Measurements from ENCODE around the gene MUC6. TPM values are rescaled to one million over a fixed set of nuclear protein-coding genes. Genes with fewer than 3 reads are reported as not detected.

MUC6 gene
- total RNA-seq, 1 donor from 2014 or later: not detected

- no peaks in the 10 kb centered on the region for H3K4me1 Mint-ChIP-seq (ENCODE audit: low read depth)
- intact Hi-C loops (cut with micrococcal nuclease): loop anchor here (1.0 to 2.0 kb wide), 3 partner anchors 126 to 203 kb away; partner anchors contain the start of genes AP2A2 and CHID1
- no peak for DNase-seq (ENCODE audit: low spot score)
- H3K27ac Mint-ChIP-seq: no peak overlapping the region
- H3K4me3 Mint-ChIP-seq: no peak overlapping the region
- no peaks in the 10 kb centered on the region for H3K36me3 Mint-ChIP-seq (ENCODE audit: low read depth)
- H3K27me3 Mint-ChIP-seq (ENCODE audit: insufficient read depth): peaks cover 5% of the 10 kb centered on the region
- no peaks in the 10 kb centered on the region for H3K9me3 Mint-ChIP-seq
These were observed 15.0 kb upstream of the MUC6 start for GRCh38 chr11:1051356-1052132.

GRCh38 chr11:1050581-1051355 is 14.2 kb upstream of the MUC6 start:
- H3K27ac Mint-ChIP-seq: no peak overlapping the region
- no peaks in the 10 kb centered on the region for H3K9me3 Mint-ChIP-seq
- no peaks in the 10 kb centered on the region for H3K36me3 Mint-ChIP-seq (ENCODE audit: low read depth)
- peaks cover 8% of the 10 kb centered on the region for H3K27me3 Mint-ChIP-seq (ENCODE audit: insufficient read depth)
- intact Hi-C loops (cut with micrococcal nuclease): loop anchor here (1.0 to 2.0 kb wide), 3 partner anchors 125 to 202 kb away; partner anchors contain the start of genes AP2A2 and CHID1
- peak; percentile 63 for DNase-seq (ENCODE audit: low spot score)
- no peak overlapping the region for H3K4me3 Mint-ChIP-seq
- no peaks in the 10 kb centered on the region for H3K4me1 Mint-ChIP-seq (ENCODE audit: low read depth)

GRCh38 chr11:1049911-1050580 is 13.5 kb upstream of the MUC6 start:
- no peaks in the 10 kb centered on the region for H3K9me3 Mint-ChIP-seq
- H3K4me3 Mint-ChIP-seq: no peak overlapping the region
- no peak for DNase-seq (ENCODE audit: low spot score)
- H3K27me3 Mint-ChIP-seq (ENCODE audit: insufficient read depth): peaks cover 8% of the 10 kb centered on the region
- no peaks in the 10 kb centered on the region for H3K36me3 Mint-ChIP-seq (ENCODE audit: low read depth)
- H3K27ac Mint-ChIP-seq: no peak overlapping the region
- intact Hi-C loops (cut with micrococcal nuclease): loop anchor here (2.0 kb wide), 1 partner anchor 139 kb away; the partner anchor contains the start of gene CHID1
- no peaks in the 10 kb centered on the region for H3K4me1 Mint-ChIP-seq (ENCODE audit: low read depth)

- no peak overlapping the region for H3K27ac Mint-ChIP-seq
- DNase-seq (ENCODE audit: low spot score): no peak
- intact Hi-C loops (cut with micrococcal nuclease): no loop called here
- H3K27me3 Mint-ChIP-seq (ENCODE audit: insufficient read depth): peaks cover 10% of the 10 kb centered on the region
- no peaks in the 10 kb centered on the region for H3K36me3 Mint-ChIP-seq (ENCODE audit: low read depth)
- no peaks in the 10 kb centered on the region for H3K9me3 Mint-ChIP-seq
- no peak overlapping the region for H3K4me3 Mint-ChIP-seq
- no peaks in the 10 kb centered on the region for H3K4me1 Mint-ChIP-seq (ENCODE audit: low read depth)
These were observed 12.9 kb upstream of the MUC6 start for GRCh38 chr11:1049431-1049891.

GRCh38 chr11:1049071-1049405 is 12.5 kb upstream of the MUC6 start:
- no peak overlapping the region for H3K4me3 Mint-ChIP-seq
- no peaks in the 10 kb centered on the region for H3K4me1 Mint-ChIP-seq (ENCODE audit: low read depth)
- peaks cover 10% of the 10 kb centered on the region for H3K27me3 Mint-ChIP-seq (ENCODE audit: insufficient read depth)
- H3K27ac Mint-ChIP-seq: no peak overlapping the region
- H3K9me3 Mint-ChIP-seq: no peaks in the 10 kb centered on the region
- H3K36me3 Mint-ChIP-seq (ENCODE audit: low read depth): no peaks in the 10 kb centered on the region
- intact Hi-C loops (cut with micrococcal nuclease): no loop called here
- no peak for DNase-seq (ENCODE audit: low spot score)

- no peak overlapping the region for H3K4me3 Mint-ChIP-seq
- peaks cover 10% of the 10 kb centered on the region for H3K27me3 Mint-ChIP-seq (ENCODE audit: insufficient read depth)
- H3K4me1 Mint-ChIP-seq (ENCODE audit: low read depth): no peaks in the 10 kb centered on the region
- H3K27ac Mint-ChIP-seq: no peak overlapping the region
- no peaks in the 10 kb centered on the region for H3K36me3 Mint-ChIP-seq (ENCODE audit: low read depth)
- no peaks in the 10 kb centered on the region for H3K9me3 Mint-ChIP-seq
- DNase-seq (ENCODE audit: low spot score): no peak
- intact Hi-C loops (cut with micrococcal nuclease): no loop called here
These were observed 12.0 kb upstream of the MUC6 start for GRCh38 chr11:1048375-1049070.

GRCh38 chr11:1047595-1048156 is 11.2 kb upstream of the MUC6 start:
- intact Hi-C loops (cut with micrococcal nuclease): no loop called here
- Mint-ChIP-seq H3K9me3 (no peaks in the 10 kb centered on the region), H3K27me3 (ENCODE audit: insufficient read depth) (peaks cover 10% of the 10 kb centered on the region), H3K4me1 (ENCODE audit: low read depth) (no peaks in the 10 kb centered on the region), H3K36me3 (ENCODE audit: low read depth) (no peaks in the 10 kb centered on the region), H3K4me3 (no peak overlapping the region), H3K27ac (no peak overlapping the region)
- no peak for DNase-seq (ENCODE audit: low spot score)

- Mint-ChIP-seq H3K4me3 (no peak overlapping the region), H3K4me1 (ENCODE audit: low read depth) (no peaks in the 10 kb centered on the region), H3K27me3 (ENCODE audit: insufficient read depth) (peaks cover 8% of the 10 kb centered on the region), H3K9me3 (no peaks in the 10 kb centered on the region), H3K36me3 (ENCODE audit: low read depth) (no peaks in the 10 kb centered on the region), H3K27ac (no peak overlapping the region)
- DNase-seq (ENCODE audit: low spot score): no peak
- intact Hi-C loops (cut with micrococcal nuclease): no loop called here
These were observed 7.6 kb upstream of the MUC6 start for GRCh38 chr11:1044160-1044559.

- Mint-ChIP-seq H3K4me3 (no peak overlapping the region), H3K27me3 (ENCODE audit: insufficient read depth) (peaks cover 7% of the 10 kb centered on the region), H3K27ac (no peak overlapping the region), H3K9me3 (no peaks in the 10 kb centered on the region), H3K36me3 (ENCODE audit: low read depth) (no peaks in the 10 kb centered on the region), H3K4me1 (ENCODE audit: low read depth) (no peaks in the 10 kb centered on the region)
- no peak for DNase-seq (ENCODE audit: low spot score)
- intact Hi-C loops (cut with micrococcal nuclease): no loop called here
These were observed 7.1 kb upstream of the MUC6 start for GRCh38 chr11:1043563-1044096.

- Mint-ChIP-seq H3K27me3 (ENCODE audit: insufficient read depth) (peaks cover 7% of the 10 kb centered on the region), H3K36me3 (ENCODE audit: low read depth) (no peaks in the 10 kb centered on the region), H3K4me1 (ENCODE audit: low read depth) (no peaks in the 10 kb centered on the region), H3K27ac (no peak overlapping the region), H3K9me3 (no peaks in the 10 kb centered on the region), H3K4me3 (no peak overlapping the region)
- intact Hi-C loops (cut with micrococcal nuclease): no loop called here
- no peak for DNase-seq (ENCODE audit: low spot score)
These were observed 6.4 kb upstream of the MUC6 start for GRCh38 chr11:1042626-1043562.

- Mint-ChIP-seq H3K9me3 (no peaks in the 10 kb centered on the region), H3K36me3 (ENCODE audit: low read depth) (no peaks in the 10 kb centered on the region), H3K27me3 (ENCODE audit: insufficient read depth) (peaks cover 7% of the 10 kb centered on the region), H3K4me1 (ENCODE audit: low read depth) (no peaks in the 10 kb centered on the region), H3K4me3 (no peak overlapping the region), H3K27ac (no peak overlapping the region)
- intact Hi-C loops (cut with micrococcal nuclease): no loop called here
- no peak for DNase-seq (ENCODE audit: low spot score)
These were observed 5.6 kb upstream of the MUC6 start for GRCh38 chr11:1041936-1042608.
